Keratinocyte (primary cell): ENCODE results near the gene SSBP2. TPM values are rescaled to one million over a fixed set of nuclear protein-coding genes. Genes with fewer than 3 reads are reported as not detected.

Source experiments
- DNase-seq: peaks from one replicate; pipeline ENCODE4 v3.0.0-alpha.2; 2011; ENCODE audit warnings: low read depth, missing footprints, low spot score
- FAIRE-seq: peaks from 2 replicates; lab custom pipeline; 2011; peaks lifted over from hg19 to GRCh38; lab: Jason Lieb, UNC
- H2AFZ ChIP-seq: 2 replicates; pipeline ENCODE4 v1.6.0; 2012; ENCODE audit warnings: low read length, control low read depth, inconsistent platforms; ENCODE audit not compliant: control insufficient read depth
- H3K27ac ChIP-seq: 2 replicates; pipeline ENCODE4 v1.5.1; 2011; ENCODE audit warnings: low read length; ENCODE audit not compliant: control insufficient read depth, insufficient read depth
- H3K27me3 ChIP-seq: 3 replicates; pipeline ENCODE4 v1.6.0; 2011; ENCODE audit warnings: low read length; ENCODE audit not compliant: control insufficient read depth, insufficient read depth; ENCODE audit errors: extremely low read depth
- H3K36me3 ChIP-seq, 2 experiments: 2 replicates in 1 of 2; 3 replicates in 1 of 2; pipeline ENCODE4 v1.5.1; 2011; ENCODE audit warnings: low read length in 2 of 2, mild to moderate bottlenecking in 1 of 2; ENCODE audit not compliant: control insufficient read depth in 2 of 2, insufficient read depth in 2 of 2; ENCODE audit errors: extremely low read depth in 1 of 2
- H3K4me1 ChIP-seq: 3 replicates; pipeline ENCODE4 v1.5.1; 2011; ENCODE audit warnings: low read length; ENCODE audit not compliant: control insufficient read depth, insufficient read depth; ENCODE audit errors: extremely low read depth
- H3K4me2 ChIP-seq: 3 replicates; pipeline ENCODE4 v1.6.0; 2011; ENCODE audit warnings: low read depth, low read length; ENCODE audit not compliant: control insufficient read depth, insufficient read depth; ENCODE audit errors: extremely low read depth
- H3K4me3 ChIP-seq, 3 experiments: fragments of 200-600 bp in 1 of 3; sonication (generic) in 1 of 3; 2 replicates in 2 of 3; 3 replicates in 1 of 3; pipeline ENCODE4 v1.5.1; 2011 to 2016; ENCODE audit warnings: low read length in 3 of 3, mild to moderate bottlenecking in 3 of 3, control low read depth in 2 of 3, inconsistent platforms in 1 of 3, low read depth in 1 of 3, mixed read lengths in 1 of 3, mixed run types in 1 of 3, moderate library complexity in 1 of 3; ENCODE audit not compliant: control insufficient read depth in 2 of 3, insufficient read depth in 2 of 3; ENCODE audit errors: extremely low read depth in 1 of 3
- H3K79me2 ChIP-seq: 2 replicates; pipeline ENCODE4 v1.6.0; 2012; ENCODE audit warnings: low read length; ENCODE audit not compliant: control insufficient read depth, insufficient read depth
- H3K9ac ChIP-seq: 3 replicates; pipeline ENCODE4 v1.6.0; 2011; ENCODE audit warnings: low read length; ENCODE audit not compliant: control insufficient read depth, insufficient read depth; ENCODE audit errors: extremely low read depth
- H3K9me1 ChIP-seq: 3 replicates; pipeline ENCODE4 v1.6.0; 2011; ENCODE audit warnings: low read length; ENCODE audit not compliant: control insufficient read depth, insufficient read depth; ENCODE audit errors: extremely low read depth
- H3K9me3 ChIP-seq: 2 replicates; pipeline ENCODE4 v1.5.1; 2012; ENCODE audit warnings: low read depth, low read length; ENCODE audit not compliant: control insufficient read depth
- H4K20me1 ChIP-seq: 3 replicates; pipeline ENCODE4 v1.6.0; 2011; ENCODE audit warnings: low read length; ENCODE audit not compliant: control insufficient read depth, insufficient read depth; ENCODE audit errors: extremely low read depth
- EZH2 ChIP-seq: IDR thresholded peaks from one replicate; pipeline ENCODE4 v1.6.1; 2012; ENCODE audit warnings: inconsistent platforms, mild to moderate bottlenecking, low read length, moderate library complexity
- dilution Hi-C: fragments of 300-500 bp; cut with MboI; formaldehyde crosslinking; loops from one replicate; pipeline ENCODE4 v1.7.0; 2020; ENCODE audit warnings: low sequenced_read_pairs; ENCODE audit not compliant: extremely low pct_ligation_motif_present
- polyA plus RNA-seq, 5 experiments: library from polyadenylated mRNA; depleted of rRNA in 3 of 5; stranded (reverse) in 3 of 5; stranded (forward) in 1 of 5; unstranded in 1 of 5; fragments of >200 nt; gene quantifications; 1 replicate in 1 of 5; 2 replicates in 3 of 5; 3 replicates in 1 of 5; pipeline versions ENCODE4 v1.2.1 to v1.2.3, GENCODE V29; 2011 to 2012; ENCODE audit warnings: missing spikeins in 2 of 5, low read depth in 1 of 5, low replicate concordance in 1 of 5
- TF ChIP-seq, protein P1 (sequence below), 3 experiments: IDR thresholded peaks in 1 of 3; conservative IDR thresholded peaks in 1 of 3; optimal IDR thresholded peaks in 1 of 3; 2 replicates in 2 of 3; 3 replicates in 1 of 3; pipeline versions ENCODE3 to v1.5.1; 2011; ENCODE audit warnings: low read length in 3 of 3, mild to moderate bottlenecking in 3 of 3, moderate library complexity in 2 of 3, control low read depth in 1 of 3, inconsistent platforms in 1 of 3; ENCODE audit not compliant: insufficient read depth in 2 of 3; ENCODE audit errors: extremely low read depth in 1 of 3

SSBP2 gene
- polyA plus RNA-seq, 1 donor (not counting 4 experiments of a cell fraction or from before 2014, with no cell fraction given) = 14.6 TPM

DNA sequence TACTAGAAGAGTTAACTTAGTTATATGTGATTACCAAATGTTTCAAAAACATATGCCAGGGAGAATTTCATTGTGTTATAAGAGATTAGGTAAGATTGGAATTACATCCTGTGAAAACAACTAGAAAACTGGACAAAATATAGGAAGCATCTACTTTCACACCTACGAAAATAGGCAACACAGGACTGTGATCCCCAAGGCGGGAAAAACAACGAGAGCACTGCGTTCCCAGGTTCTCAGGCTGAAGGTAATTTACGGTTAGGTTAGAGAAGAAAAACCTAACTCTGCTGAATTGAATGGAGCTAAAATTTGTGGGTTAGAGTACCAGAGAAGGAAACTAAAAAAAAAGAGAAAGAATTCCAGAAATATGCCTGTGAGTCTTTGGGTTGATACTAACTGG lies 385.4 kb downstream of the SSBP2 start:
- DNase-seq = no peak
- dilution Hi-C loops = no loop called here
- H3K9ac ChIP-seq = no peak overlapping the region
- no peak overlapping the region for H3K27ac ChIP-seq
- H4K20me1 ChIP-seq = no peaks in the 10 kb centered on the region
- no peak for TF ChIP-seq EZH2
- TF ChIP-seq, protein P1, sequence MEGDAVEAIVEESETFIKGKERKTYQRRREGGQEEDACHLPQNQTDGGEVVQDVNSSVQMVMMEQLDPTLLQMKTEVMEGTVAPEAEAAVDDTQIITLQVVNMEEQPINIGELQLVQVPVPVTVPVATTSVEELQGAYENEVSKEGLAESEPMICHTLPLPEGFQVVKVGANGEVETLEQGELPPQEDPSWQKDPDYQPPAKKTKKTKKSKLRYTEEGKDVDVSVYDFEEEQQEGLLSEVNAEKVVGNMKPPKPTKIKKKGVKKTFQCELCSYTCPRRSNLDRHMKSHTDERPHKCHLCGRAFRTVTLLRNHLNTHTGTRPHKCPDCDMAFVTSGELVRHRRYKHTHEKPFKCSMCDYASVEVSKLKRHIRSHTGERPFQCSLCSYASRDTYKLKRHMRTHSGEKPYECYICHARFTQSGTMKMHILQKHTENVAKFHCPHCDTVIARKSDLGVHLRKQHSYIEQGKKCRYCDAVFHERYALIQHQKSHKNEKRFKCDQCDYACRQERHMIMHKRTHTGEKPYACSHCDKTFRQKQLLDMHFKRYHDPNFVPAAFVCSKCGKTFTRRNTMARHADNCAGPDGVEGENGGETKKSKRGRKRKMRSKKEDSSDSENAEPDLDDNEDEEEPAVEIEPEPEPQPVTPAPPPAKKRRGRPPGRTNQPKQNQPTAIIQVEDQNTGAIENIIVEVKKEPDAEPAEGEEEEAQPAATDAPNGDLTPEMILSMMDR (optimal IDR thresholded peaks at IDR 0.05 in 1 of 3, IDR thresholded peaks at IDR 0.05 in 1 of 3, conservative IDR thresholded peaks at IDR 0.05 in 1 of 3; ENCODE audit: extremely low read depth in 1 of 3, insufficient read depth in 2 of 3, low read length in 3 of 3) = no peak
- H3K36me3 ChIP-seq = no peaks in the 10 kb centered on the region
- FAIRE-seq = no peak
- H3K4me3 ChIP-seq = no peak overlapping the region
- no peaks in the 10 kb centered on the region for H3K27me3 ChIP-seq
- H3K9me1 ChIP-seq = no peaks in the 10 kb centered on the region
- no peaks in the 10 kb centered on the region for H3K79me2 ChIP-seq
- no peak overlapping the region for H3K4me2 ChIP-seq
- no peaks in the 10 kb centered on the region for H3K9me3 ChIP-seq
- H2AFZ ChIP-seq = no peak overlapping the region
- no peaks in the 10 kb centered on the region for H3K4me1 ChIP-seq

DNA sequence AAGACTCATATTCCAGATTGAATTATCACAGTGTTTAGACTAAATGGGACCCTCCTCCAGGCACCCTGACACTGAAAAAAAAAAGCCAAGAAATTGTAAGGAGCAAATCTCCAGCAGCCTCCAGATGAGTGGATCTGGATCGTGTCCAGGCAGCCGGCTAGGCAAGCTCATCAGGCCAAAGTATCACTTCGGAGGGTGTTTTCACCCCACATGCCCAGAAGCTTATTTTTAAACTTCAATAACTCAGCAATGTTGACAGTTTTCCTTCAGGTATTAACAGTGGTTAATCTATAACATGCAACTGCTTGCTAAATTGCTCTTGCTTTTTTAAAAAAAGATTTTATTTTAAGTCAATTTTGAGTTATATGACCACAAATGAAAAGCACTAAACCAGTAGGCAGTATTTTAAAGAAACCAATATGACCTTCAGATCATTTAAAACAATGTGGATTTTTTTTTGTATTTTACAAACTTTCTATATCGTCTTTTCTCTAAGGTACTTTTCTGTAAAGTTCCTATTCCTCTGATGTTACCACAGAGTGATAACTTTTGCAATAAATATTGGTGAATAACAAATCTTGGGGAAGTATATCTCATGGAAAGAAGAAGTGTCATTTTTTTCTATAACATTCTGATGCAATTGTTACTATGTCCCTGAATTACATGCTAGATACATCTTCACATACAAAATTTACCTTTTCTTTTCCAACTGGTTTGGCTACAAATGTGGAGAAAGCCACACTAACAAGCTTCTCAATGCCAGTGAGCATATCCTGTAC lies 387.6 kb downstream of the SSBP2 start:
- Histone ChIP-seq H3K9me1 (no peaks in the 10 kb centered on the region), H3K36me3 (no peaks in the 10 kb centered on the region), H3K79me2 (no peaks in the 10 kb centered on the region), H3K4me2 (no peak overlapping the region), H3K9me3 (no peaks in the 10 kb centered on the region), H3K27ac (no peak overlapping the region), H3K4me3 (no peak overlapping the region), H3K4me1 (peaks cover 8% of the 10 kb centered on the region), H3K9ac (no peak overlapping the region), H4K20me1 (no peaks in the 10 kb centered on the region), H2AFZ (no peak overlapping the region), H3K27me3 (no peaks in the 10 kb centered on the region)
- dilution Hi-C loops = no loop called here
- no peak for DNase-seq
- no peak for FAIRE-seq
- no peak for TF ChIP-seq EZH2
- TF ChIP-seq, protein P1 (optimal IDR thresholded peaks at IDR 0.05 in 1 of 3, IDR thresholded peaks at IDR 0.05 in 1 of 3, conservative IDR thresholded peaks at IDR 0.05 in 1 of 3; ENCODE audit: extremely low read depth in 1 of 3, insufficient read depth in 2 of 3, low read length in 3 of 3) = no peak

Other genes starting within 250 kb of the SSBP2 start
- gene ATG10, start 220.9 kb upstream of the SSBP2 start, polyA plus RNA-seq = 3.3 to 5.4 TPM (median 4.3 TPM) in 3 replicates